Liver (tissue), 9 donors: ENCODE results near the gene DLST. TPM values are rescaled to one million over a fixed set of nuclear protein-coding genes. Genes with fewer than 3 reads are reported as not detected.

Source experiments
- DNase-seq: peaks from one replicate; pipeline ENCODE4 v3.0.0-alpha.2; 2017; ENCODE audit warnings: low spot score
- H3K27ac ChIP-seq, 2 donors: one replicate each; pipeline ENCODE4 v1.7.0; 2013; ENCODE audit warnings: inconsistent platforms in 2 of 2, low read length in 2 of 2, control low read depth in 1 of 2, low read depth in 1 of 2, mild to moderate bottlenecking in 1 of 2
- H3K27me3 ChIP-seq, 4 donors: one replicate each; pipeline versions ENCODE4 v1.6.1 to v1.7.0; 2013; ENCODE audit warnings: low read length in 3 of 4, inconsistent platforms in 1 of 4, mild to moderate bottlenecking in 1 of 4, moderate library complexity in 1 of 4; ENCODE audit not compliant: control insufficient read depth in 4 of 4, insufficient read depth in 4 of 4
- H3K36me3 ChIP-seq, 4 donors: one replicate each; pipeline versions ENCODE4 v1.6.1 to v1.7.0; 2013; ENCODE audit warnings: low read length in 3 of 4, mild to moderate bottlenecking in 3 of 4, low read depth in 1 of 4, moderate library complexity in 1 of 4; ENCODE audit not compliant: control insufficient read depth in 4 of 4, insufficient read depth in 3 of 4
- H3K4me1 ChIP-seq, 4 donors: one replicate each; pipeline versions ENCODE4 v1.6.1 to v1.7.0; 2013; ENCODE audit warnings: low read length in 3 of 4, mild to moderate bottlenecking in 3 of 4, moderate library complexity in 1 of 4; ENCODE audit not compliant: control insufficient read depth in 4 of 4, insufficient read depth in 4 of 4
- H3K4me3 ChIP-seq, 3 donors: one replicate each; pipeline versions ENCODE4 v1.6.1 to v1.7.0; 2013; ENCODE audit warnings: low read length in 3 of 3, control low read depth in 1 of 3, low read depth in 1 of 3, mild to moderate bottlenecking in 1 of 3
- H3K9ac ChIP-seq, 2 donors: one replicate each; pipeline ENCODE4 v1.7.0; 2013; ENCODE audit warnings: low read length in 2 of 2, mild to moderate bottlenecking in 2 of 2, moderate library complexity in 2 of 2, control low read depth in 1 of 2, low read depth in 1 of 2
- H3K9me3 ChIP-seq, 4 donors: one replicate each; pipeline versions ENCODE4 v1.6.1 to v1.7.0; 2013; ENCODE audit warnings: low read length in 3 of 4; ENCODE audit not compliant: control insufficient read depth in 4 of 4
- EGR1 ChIP-seq, 2 donors: IDR thresholded peaks; 2 replicates each; pipeline ENCODE4 v1.6.1; 2016 to 2018; ENCODE audit warnings: antibody characterized with exemption in 2 of 2, low read depth in 2 of 2
- FOXA1 ChIP-seq: IDR thresholded peaks from 2 replicates; pipeline ENCODE4 v1.6.1; 2016; ENCODE audit warnings: antibody characterized with exemption
- FOXA2 ChIP-seq: IDR thresholded peaks from 2 replicates; pipeline ENCODE4 v1.6.1; 2016; ENCODE audit warnings: antibody characterized with exemption
- GABPA ChIP-seq, 2 donors: IDR thresholded peaks in 1 of 2; conservative IDR thresholded peaks in 1 of 2; 2 replicates each; pipeline ENCODE4 v1.6.1; 2016; ENCODE audit warnings: antibody characterized with exemption in 2 of 2, mild to moderate bottlenecking in 1 of 2, moderate library complexity in 1 of 2
- HNF4A ChIP-seq, 2 donors: conservative IDR thresholded peaks; 2 replicates each; pipeline ENCODE4 v1.6.1; 2016; ENCODE audit warnings: antibody characterized with exemption in 2 of 2, mild to moderate bottlenecking in 2 of 2
- HNF4G ChIP-seq: IDR thresholded peaks from 2 replicates; pipeline ENCODE4 v1.6.1; 2016; ENCODE audit warnings: antibody characterized with exemption
- MAX ChIP-seq: IDR thresholded peaks from 2 replicates; pipeline ENCODE4 v1.6.1; 2016; ENCODE audit warnings: antibody characterized with exemption
- NR2F2 ChIP-seq: IDR thresholded peaks from 2 replicates; pipeline ENCODE4 v1.6.1; 2016; ENCODE audit warnings: antibody characterized with exemption
- RAD21 ChIP-seq, 2 donors: IDR thresholded peaks; 2 replicates each; pipeline ENCODE4 v1.6.1; 2016; ENCODE audit warnings: antibody characterized with exemption in 2 of 2, mild to moderate bottlenecking in 2 of 2
- RXRA ChIP-seq, 2 donors: IDR thresholded peaks; 2 replicates each; pipeline ENCODE4 v1.6.1; 2017 to 2018; ENCODE audit warnings: antibody characterized with exemption in 2 of 2, mild to moderate bottlenecking in 1 of 2
- SP1 ChIP-seq: IDR thresholded peaks from 2 replicates; pipeline ENCODE4 v1.6.1; 2018; ENCODE audit warnings: antibody characterized with exemption, mild to moderate bottlenecking
- YY1 ChIP-seq: IDR thresholded peaks from 2 replicates; pipeline ENCODE4 v1.6.1; 2016; ENCODE audit warnings: antibody characterized with exemption, mild to moderate bottlenecking
- WGBS: extraction: QIAGEN DNeasy Blood & Tissue Kit; methylation state at CpG from one replicate; pipeline ENCODE4 v1.1.7; 2013; 5-methylcytosine and 5-hydroxymethylcytosine counted together
- polyA plus RNA-seq, 2 donors: library from polyadenylated mRNA; stranded (reverse) in 1 of 2; unstranded in 1 of 2; fragments of 200-250 nt in 1 of 2; fragments of >200 nt in 1 of 2; fragmentation: Nextera tagmentation in 1 of 2; extraction: Ambion mirVana in 1 of 2; gene quantifications; one replicate each; pipeline versions ENCODE4 v1.2.1 to v1.2.3, GENCODE V29; 2013 to 2015
- total RNA-seq, 2 donors: library from RNA; depleted of rRNA; stranded (reverse); fragments of >200 nt; gene quantifications; one replicate each; pipeline ENCODE4 v1.2.3, GENCODE V29; 2014
- TF ChIP-seq, protein P1 (sequence below): fragments of 150-350 bp; IDR thresholded peaks from 2 replicates; pipeline ENCODE4 v1.5.1; 2017; ENCODE audit warnings: improper control_type of control experiment, low read depth, low read length; ENCODE audit not compliant: missing input control
- TF ChIP-seq, protein P2 (sequence below): IDR thresholded peaks from 2 replicates; pipeline ENCODE4 v1.6.1; 2016; ENCODE audit warnings: antibody characterized with exemption, mild to moderate bottlenecking
- TF ChIP-seq, protein P3 (sequence below): IDR thresholded peaks from 2 replicates; pipeline ENCODE4 v1.6.1; 2016; ENCODE audit warnings: antibody characterized with exemption
- TF ChIP-seq, protein P4 (sequence below): IDR thresholded peaks from 2 replicates; pipeline ENCODE4 v1.6.1; 2016; ENCODE audit warnings: antibody characterized with exemption
- donor health status: healthy.
- donor health status: healthy.
- donor health status: healthy.
- donor health status: healthy.
- donor health status: healthy.

DLST gene
- total and polyA plus RNA-seq, 4 donors: 10.7 to 69.3 (median 49.5) TPM

- Histone ChIP-seq H3K4me3 (no peak overlapping the region), H3K27me3 (no peaks in the 10 kb centered on the region), H3K9ac (no peak overlapping the region), H3K4me1 (peaks cover 0 to 6% (median 2%) of the 10 kb centered on the region in 4 donors), H3K36me3 (no peaks in the 10 kb centered on the region), H3K27ac (no peak overlapping the region), H3K9me3 (no peaks in the 10 kb centered on the region)
- 89% methylated on average over 16 of the region's 16 CpGs for WGBS
- no peak for TF ChIP-seq YY1
- TF ChIP-seq, protein P1, sequence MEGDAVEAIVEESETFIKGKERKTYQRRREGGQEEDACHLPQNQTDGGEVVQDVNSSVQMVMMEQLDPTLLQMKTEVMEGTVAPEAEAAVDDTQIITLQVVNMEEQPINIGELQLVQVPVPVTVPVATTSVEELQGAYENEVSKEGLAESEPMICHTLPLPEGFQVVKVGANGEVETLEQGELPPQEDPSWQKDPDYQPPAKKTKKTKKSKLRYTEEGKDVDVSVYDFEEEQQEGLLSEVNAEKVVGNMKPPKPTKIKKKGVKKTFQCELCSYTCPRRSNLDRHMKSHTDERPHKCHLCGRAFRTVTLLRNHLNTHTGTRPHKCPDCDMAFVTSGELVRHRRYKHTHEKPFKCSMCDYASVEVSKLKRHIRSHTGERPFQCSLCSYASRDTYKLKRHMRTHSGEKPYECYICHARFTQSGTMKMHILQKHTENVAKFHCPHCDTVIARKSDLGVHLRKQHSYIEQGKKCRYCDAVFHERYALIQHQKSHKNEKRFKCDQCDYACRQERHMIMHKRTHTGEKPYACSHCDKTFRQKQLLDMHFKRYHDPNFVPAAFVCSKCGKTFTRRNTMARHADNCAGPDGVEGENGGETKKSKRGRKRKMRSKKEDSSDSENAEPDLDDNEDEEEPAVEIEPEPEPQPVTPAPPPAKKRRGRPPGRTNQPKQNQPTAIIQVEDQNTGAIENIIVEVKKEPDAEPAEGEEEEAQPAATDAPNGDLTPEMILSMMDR: no peak
- TF ChIP-seq, protein P2, sequence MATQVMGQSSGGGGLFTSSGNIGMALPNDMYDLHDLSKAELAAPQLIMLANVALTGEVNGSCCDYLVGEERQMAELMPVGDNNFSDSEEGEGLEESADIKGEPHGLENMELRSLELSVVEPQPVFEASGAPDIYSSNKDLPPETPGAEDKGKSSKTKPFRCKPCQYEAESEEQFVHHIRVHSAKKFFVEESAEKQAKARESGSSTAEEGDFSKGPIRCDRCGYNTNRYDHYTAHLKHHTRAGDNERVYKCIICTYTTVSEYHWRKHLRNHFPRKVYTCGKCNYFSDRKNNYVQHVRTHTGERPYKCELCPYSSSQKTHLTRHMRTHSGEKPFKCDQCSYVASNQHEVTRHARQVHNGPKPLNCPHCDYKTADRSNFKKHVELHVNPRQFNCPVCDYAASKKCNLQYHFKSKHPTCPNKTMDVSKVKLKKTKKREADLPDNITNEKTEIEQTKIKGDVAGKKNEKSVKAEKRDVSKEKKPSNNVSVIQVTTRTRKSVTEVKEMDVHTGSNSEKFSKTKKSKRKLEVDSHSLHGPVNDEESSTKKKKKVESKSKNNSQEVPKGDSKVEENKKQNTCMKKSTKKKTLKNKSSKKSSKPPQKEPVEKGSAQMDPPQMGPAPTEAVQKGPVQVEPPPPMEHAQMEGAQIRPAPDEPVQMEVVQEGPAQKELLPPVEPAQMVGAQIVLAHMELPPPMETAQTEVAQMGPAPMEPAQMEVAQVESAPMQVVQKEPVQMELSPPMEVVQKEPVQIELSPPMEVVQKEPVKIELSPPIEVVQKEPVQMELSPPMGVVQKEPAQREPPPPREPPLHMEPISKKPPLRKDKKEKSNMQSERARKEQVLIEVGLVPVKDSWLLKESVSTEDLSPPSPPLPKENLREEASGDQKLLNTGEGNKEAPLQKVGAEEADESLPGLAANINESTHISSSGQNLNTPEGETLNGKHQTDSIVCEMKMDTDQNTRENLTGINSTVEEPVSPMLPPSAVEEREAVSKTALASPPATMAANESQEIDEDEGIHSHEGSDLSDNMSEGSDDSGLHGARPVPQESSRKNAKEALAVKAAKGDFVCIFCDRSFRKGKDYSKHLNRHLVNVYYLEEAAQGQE: no peak
- TF ChIP-seq HNF4A (conservative IDR thresholded peaks at IDR 0.05): no peak
- TF ChIP-seq, protein P3, sequence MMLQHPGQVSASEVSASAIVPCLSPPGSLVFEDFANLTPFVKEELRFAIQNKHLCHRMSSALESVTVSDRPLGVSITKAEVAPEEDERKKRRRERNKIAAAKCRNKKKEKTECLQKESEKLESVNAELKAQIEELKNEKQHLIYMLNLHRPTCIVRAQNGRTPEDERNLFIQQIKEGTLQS: no peak
- no peak for TF ChIP-seq GABPA (IDR thresholded peaks at IDR 0.05 in 1 of 2, conservative IDR thresholded peaks at IDR 0.05 in 1 of 2)
- no peak for TF ChIP-seq EGR1 (IDR thresholded peaks at IDR 0.05; ENCODE audit: low read depth in 2 of 2)
- TF ChIP-seq, protein P4, sequence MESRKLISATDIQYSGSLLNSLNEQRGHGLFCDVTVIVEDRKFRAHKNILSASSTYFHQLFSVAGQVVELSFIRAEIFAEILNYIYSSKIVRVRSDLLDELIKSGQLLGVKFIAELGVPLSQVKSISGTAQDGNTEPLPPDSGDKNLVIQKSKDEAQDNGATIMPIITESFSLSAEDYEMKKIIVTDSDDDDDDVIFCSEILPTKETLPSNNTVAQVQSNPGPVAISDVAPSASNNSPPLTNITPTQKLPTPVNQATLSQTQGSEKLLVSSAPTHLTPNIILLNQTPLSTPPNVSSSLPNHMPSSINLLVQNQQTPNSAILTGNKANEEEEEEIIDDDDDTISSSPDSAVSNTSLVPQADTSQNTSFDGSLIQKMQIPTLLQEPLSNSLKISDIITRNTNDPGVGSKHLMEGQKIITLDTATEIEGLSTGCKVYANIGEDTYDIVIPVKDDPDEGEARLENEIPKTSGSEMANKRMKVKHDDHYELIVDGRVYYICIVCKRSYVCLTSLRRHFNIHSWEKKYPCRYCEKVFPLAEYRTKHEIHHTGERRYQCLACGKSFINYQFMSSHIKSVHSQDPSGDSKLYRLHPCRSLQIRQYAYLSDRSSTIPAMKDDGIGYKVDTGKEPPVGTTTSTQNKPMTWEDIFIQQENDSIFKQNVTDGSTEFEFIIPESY: no peak
- no peak for TF ChIP-seq SP1
- no peak for TF ChIP-seq HNF4G
- no peak for TF ChIP-seq RXRA (IDR thresholded peaks at IDR 0.05)
- no peak for TF ChIP-seq FOXA2
- no peak for TF ChIP-seq RAD21 (IDR thresholded peaks at IDR 0.05)
- TF ChIP-seq NR2F2: no peak
- TF ChIP-seq MAX: no peak
- TF ChIP-seq FOXA1: no peak
- DNase-seq: no peak
These were observed 67.5 kb downstream of the DLST start for GRCh38 chr14:74949191-74949601.
